HG03378 (cell line): ENCODE data around the gene ATAD3C.
"Not testable (repeated sequence)": the region's sequence is repeated elsewhere in the genome, so short reads cannot be mapped to it uniquely, and the experiment has no call there.

Source experiments
- ATAC-seq: cut with Tn5 transposase; IDR thresholded peaks from one replicate; pipeline ENCODE4 v1.9.1; 2021; ENCODE audit warnings: mild to moderate bottlenecking, moderate library complexity; ENCODE audit not compliant: unreplicated experiment

ATAD3C gene

DNA sequence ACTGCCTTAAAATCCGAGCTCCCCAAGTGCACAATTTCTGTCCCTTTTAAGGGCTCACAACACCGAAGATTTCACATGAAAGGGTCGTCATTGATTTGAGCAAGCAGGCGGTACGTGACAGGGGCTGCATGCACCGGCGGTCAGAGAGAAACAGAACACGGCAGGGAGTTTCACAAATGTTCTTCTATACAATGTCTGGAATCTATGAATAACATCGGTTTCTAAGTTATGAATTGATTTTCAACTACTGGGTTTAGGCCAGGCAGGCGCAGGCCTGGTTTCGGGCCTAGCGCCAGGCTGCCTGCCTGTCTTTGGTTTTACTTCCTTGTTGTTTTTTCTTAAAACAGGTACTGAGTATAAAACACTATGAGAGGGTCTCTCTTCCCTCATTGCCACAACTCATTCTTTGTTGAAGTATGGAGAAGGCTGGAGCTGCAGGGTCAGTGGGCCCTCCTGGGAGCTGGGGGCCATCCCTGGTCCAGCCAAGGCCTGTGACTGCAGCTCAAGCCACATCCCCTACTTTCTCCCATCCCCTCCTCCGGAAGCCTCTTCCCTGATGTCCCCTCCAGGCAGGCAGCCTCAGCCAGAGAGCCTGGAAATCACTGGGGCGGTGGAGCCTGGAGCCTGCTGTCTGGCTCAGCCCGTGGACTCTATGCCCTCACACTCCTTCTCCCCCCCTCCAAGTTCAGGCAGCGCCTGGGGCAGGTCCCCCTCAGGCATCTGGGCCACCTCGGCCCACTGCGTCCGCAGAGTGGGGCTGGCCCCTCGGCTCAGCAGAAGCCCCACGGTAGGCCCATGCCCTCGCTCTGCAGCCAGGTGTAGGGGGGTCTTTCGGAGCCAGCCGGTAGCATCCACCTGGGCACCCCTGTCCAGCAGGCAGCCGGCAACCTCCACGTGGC lies 30.8 kb upstream of the ATAD3C start:
- ATAC-seq: no peak

DNA sequence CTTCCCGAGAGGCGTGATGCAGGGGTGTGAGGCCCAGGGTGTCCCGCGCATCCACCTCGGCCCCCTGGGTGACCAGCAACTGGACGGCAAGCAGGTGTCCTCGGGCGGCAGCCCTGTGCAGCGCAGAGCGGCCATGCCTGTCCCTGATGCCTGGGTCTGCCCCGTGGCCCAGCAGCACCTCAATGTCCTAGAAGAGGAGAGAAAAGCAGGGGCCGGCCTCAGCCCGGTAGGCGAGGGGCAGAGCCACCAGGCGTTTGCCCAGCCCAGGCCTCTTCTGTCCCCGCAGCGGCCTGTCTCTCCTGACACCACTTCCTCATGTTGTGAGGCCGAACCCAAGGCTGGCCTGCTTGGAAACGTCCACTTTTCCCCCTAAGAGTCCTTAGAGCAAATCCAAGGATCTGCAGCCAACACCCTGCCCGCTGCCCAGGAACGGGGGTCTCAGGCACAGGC lies 30.1 kb upstream of the ATAD3C start:
- ATAC-seq: no peak

DNA sequence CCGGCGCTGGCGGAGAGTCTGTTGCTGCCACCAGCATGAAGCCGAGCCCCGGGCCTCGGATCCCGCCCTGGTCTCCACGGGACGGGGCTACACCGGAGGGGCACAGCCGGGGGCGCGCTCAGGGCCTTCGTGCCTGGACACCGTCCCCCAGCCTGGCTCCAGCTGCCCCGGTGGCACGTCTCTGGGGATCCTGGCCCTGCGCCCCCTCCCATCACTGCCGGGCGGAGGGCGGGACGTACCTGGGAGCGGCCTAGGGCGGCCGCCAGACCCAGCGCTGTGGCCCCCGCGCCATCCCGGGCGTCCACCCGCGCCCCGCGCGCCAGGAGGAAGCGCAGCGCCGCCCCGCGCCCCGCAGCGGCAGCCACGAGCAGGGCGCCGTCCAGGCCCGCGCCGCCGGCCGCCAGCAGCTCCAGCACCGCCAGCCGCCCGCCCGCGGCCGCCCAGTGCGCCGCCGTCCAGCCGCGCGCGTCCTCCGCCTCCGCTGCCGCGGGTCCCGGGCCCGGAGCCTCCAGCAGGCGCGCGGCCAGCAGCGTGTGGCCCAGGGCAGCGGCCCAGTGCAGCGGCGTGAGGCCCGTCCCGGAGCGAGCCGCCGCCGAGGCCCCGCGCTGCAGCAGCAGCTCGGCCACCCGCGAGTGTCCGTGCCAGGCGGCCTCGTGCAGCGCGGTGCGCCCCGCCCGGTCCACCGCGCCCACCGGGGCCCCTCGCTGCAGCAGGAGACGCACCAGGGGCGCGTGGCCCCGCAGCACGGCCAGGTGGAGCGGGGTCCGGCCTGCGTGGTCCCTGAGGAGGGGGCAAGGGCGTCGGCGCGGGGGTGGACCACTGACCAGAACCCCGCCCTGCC lies 29.5 kb upstream of the ATAD3C start:
- no peak for ATAC-seq

DNA sequence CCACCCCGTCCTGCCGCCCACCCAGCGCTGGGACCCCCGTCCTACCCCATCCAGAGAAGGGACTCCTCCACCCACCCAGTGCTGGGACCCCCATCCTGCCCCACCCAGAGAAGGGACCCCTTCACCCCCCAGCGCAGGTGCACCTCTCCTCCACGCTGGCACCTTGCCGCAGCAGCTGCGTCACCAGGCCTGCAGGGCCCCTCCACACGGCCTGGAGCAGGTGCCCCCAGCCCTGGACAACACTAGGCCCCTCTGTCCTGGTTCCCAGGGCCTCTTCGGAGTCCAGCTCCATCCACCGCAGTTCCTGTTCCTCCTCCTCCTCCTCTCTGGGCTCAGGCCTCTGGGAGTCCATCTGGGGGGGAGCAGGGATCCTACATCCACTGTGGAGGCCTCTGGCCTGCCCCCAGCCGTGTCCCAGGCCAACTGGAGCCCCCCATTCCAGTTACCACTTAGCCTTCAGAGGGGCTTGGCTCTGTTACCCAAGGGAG lies 28.8 kb upstream of the ATAD3C start:
- no peak for ATAC-seq

DNA sequence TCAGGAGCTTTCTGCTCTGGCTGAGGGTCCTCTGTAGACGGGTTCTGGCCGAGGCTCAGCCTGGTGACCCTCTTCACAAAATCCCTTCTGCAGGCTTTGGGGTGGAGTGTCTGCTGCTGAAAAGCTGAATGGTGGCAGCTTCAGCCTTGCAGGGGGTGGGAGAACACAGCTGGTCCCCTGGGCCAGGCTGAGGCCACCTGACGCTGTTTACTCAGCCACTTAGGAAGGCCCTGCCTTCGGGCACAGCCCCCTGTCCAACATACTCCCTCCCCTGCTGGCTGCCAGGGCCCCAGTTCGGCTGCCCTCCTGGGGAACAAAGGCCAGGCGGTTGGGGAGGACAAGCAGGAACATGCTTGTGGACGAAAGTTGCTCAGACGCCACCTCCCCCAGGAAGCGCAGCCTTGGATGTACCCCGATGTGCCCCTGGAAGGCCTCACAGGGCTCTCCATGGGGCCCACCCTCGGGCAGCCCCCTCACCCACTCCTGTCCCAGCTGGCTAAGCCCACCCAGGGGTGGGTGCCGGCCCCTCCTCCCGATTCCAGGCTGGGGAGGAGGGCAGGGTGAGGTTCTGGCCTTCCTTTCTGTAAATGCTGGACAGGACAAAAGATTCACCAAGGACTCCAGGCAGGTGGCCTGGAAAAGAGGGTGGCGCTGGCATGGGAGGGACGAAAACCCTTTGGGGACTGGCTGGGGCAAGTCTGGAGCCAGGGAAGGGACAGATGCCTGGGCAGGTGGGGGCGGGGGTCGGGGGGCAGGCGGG lies 28.2 kb upstream of the ATAD3C start, which contains the start of gene ANKRD65:
ANKRD65 (minus strand) TSS at position 130 of the 760 bp plus-strand sequence. CDS start 271 bp downstream, outside the sequence.
- no peak for ATAC-seq

DNA sequence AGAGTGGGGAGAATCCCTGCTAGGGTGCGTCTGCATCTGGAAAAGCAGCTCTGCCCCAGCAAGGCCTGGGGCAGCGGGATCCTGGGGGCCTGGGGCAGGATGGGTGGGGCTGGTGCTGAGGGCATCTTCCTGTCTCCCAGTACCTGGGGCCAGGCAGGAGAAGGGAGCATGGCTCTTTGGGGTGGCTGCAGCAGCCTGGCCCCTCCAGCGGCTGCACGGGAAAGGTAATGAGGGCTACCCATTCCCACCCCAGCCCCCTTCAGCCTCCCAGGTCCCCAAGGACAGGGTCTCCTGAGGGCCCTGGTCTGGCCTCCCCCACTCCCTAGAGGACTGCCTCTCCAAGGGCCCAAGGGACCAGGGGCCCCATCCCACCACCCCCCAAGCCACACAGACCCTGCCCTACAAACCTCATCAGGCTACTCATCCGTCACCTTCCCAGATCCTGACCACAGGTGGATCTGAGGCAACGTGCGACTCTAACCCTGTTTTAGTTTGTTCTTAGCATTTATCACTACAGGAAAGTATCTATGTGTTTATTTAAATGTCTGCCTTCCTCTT lies 27.5 kb upstream of the ATAD3C start:
- ATAC-seq: no peak

DNA sequence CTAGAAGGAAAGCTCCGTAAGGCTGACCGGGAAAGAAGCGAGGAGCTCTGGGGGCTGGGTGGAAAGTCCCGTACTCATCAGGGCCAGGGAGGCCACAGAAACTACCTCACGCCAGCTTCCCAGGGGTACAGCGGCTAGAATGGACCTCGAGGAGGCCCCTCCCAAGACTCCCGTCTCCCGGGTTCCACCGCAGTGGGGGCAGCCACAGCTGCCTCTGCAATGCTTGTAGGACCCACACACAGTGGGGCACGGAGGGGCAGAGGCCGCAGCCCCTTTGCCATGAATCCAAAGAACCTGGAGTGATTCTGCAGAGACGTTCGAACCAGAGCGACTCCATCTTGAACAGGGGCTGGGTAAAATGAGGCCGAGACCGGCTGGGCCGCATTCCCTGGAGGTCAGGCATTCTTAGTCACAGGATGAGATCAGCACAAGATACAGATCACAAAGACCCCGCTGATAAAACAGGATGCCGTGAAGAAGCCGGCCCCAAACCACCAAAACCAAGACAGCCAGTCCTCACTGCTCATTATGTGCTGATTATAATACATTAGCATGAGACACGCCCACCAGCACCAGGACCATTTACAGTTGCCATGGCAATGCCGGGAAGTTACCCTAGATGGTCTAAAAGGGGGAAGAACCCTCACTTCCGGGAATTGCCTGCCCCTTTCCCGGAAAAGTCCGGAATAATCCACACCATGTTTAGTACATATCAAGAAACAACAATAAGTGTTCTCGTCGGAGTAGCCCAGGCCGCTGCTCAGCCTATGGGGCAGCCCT lies 26.8 kb upstream of the ATAD3C start:
- ATAC-seq: no peak

DNA sequence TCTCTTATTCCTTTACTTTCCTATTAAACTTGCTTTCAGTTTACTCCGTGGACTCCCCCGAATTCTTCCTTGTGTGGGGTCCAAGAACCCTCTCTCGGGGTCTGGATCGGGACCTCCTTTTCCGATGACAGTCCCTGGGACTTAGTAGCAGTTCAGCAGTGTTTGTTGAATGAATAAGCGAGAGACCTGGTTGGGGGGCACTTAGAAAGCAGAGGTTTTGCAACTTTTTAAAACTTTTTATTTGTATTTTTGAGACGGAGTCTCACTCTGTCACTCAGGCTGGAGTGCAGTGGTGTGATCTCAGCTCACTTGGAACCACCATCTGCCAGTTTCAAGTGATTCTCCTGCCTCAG lies 26.3 kb upstream of the ATAD3C start:
- no peak for ATAC-seq

DNA sequence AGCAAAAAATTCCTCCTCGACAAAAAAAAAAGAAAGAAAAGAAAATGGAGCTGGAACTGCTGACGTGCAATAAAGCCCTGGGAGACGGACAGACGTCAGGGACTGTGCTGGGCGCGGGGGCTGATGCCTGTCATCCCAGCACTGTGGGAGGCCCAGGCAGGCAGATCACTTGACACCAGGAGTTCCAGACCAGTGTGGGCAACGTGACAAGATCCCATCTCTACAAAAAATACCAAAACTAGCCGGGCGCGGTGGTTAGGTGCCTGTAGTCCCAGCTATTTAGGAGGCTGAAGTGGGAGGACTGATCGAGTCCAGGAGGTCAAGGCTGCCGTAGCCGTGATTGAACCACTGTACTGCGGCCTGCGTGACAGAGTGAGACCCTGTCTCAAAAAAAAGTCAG lies 24.8 kb upstream of the ATAD3C start:
- ATAC-seq: no peak

DNA sequence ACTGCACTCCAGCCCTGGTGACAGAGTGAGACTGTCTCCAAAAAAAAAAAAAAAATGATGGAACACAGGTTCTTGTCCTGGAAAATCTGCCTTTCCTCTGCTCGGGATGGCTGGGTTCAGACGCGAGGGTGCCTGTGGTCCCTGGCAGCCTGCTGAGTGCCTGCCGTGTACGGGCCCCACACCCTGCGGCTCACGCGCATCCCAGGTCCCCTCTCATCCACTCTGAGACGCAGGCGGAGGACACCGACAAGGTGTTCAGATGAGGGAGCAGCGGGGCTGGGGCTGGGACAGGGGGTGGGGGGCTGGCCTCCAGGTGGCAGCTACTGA lies 24.1 kb upstream of the ATAD3C start:
- ATAC-seq: no peak

DNA sequence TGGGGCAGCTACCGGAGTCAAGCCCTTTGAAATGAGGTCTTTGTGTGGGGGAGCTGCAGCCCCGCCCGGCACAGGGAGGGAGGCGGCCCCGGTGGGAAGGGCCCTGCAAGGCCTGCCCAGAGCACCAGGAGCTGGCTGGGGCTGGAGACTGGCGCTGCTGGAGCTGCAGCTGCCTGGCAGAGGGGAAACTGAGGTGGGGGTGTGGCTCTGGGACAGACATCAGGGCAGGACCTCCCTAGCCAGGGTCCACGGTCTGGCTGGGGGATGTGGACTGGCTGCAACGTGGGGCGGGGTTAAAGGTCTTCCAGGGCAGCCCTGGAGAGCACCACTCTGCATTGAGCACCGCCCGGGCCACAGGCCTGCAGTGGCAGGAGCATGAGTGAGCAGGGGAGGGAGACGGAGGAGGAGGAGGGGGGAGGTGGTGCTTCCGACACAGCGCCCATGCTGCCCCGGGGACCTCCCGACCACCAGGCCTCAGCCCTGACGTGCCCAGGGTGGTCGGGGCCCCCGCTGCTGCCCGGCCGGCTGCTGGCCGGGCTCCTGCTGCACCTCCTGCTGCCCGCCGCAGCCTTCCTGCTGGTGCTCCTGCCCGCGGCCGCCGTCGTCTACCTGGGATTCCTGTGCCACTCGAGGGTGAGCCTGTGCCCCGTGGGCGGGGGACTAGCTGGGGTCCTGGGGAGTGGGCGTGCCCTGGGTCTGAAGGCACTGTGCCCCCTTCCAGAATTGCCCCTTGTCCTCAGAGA lies 23.6 kb upstream of the ATAD3C start:
- ATAC-seq: no peak

DNA sequence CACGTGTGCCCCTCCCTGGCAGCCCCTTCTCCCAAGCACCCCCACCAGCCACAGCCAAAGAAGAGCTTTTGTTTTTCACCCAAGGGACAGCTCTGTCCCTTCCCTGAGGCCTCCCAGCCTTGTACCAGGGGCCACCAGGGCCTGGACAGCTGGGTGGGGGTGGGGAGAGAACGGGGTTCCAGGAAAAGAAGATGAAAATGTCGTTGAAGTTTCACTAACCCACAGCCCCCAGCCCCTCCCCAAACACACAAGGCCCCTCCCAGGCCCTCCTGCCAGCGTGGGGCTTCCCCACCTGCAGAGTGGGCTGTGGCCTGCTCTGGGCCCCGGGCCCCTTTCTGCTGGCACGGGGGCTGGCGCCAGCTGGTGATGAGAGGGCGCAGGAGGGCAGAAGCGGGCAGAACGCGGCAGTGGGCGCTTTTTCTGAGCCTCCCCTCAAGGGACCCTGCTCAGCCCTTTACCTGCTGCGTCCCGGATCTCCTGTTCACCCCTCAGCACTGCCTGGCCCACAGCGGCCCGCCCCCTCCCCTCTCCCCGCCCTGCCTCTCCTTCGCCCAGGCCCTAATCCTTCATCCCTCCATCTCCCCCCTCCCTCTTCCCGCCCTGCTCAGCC lies 22.9 kb upstream of the ATAD3C start:
- no peak for ATAC-seq

DNA sequence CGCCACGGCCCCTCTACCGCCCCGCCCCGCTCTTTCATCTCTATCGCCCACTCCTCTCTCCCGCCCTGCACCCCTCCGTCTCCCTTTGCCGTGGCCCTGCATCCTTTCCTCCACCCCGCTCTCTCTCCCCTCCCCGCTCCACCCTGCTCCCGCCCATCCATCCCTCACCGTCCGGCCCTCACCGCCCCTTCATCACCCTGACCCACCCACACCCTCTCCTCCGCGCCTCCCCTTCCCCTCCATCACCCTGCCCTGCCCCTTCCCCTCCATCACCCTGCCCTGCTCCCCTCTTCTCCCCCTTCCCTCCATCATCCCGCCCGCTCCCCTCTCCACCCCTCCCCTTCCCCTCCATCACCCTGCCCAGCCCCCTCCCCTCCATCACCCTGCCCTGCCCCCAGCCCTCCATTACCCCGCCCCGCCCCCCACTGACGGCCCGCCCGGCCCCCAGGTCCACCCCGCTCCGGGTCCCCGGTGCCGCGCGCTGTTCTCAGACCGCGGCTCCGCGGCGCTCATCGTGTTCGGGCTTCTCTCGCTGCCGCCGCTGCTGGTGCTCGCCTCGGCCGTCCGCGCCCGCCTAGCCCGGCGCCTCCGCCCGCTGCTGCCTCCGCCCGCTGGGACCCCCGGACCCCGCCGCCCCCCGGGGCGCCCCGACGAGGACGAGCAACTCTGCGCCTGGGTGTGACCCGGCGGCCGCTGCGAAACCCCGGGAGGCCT lies 22.2 kb upstream of the ATAD3C start:
- no peak for ATAC-seq

DNA sequence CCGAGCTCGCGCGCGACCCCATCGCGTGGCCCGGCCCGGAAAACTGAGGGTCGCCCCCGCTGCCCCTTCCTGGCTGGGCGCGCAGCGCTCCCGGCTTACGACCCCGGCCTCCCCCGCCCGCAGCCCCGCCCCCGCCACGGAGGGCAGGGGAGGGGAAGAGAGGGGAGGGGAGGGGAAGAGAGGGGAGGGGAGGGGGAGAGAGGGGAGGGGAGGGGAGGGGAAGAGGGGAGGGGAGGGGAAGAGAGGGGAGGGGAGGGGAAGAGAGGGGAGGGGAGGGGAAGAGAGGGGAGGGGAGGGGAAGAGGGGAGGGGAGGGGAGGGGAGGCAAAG lies 21.7 kb upstream of the ATAD3C start:
- ATAC-seq: no peak

DNA sequence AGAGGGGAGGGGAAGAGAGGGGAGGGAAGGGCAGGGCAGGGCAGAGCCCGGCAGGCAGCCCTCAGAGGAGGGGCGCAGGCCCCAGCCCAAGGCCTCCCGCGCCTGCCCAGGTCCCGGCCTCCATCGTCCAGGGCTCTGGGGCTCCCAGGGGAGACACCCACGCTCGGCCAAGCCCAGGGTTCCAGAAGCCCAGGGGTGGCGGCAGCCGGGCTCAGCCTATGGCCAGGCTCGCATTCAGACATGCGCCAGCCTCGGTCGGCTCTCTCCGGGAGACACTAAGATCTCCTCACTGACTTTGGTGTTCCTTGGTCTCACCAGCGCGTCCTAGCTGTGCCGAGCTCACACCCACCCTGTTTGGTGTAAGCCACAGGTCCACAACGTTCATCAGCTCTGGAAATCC lies 21.3 kb upstream of the ATAD3C start:
- no peak for ATAC-seq

DNA sequence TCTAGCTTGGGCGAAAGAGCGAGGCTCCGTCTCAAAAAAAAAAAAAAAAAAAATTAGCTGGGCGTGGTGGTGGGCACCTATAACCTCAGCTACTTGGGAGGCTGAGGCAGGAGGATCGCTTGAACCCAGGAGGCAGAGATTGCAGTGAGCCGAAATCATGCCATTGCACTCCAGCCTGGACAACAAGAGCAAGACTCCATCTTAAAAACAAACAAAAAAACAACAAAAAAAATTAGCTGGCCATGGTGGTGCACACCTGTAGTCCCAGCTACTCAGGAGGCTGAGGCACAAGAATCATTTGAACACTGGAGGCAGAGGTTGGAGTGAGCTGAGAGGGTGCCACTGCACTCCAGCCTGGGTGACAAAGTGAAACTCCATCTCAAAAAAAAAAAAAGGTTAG lies 20.5 kb upstream of the ATAD3C start:
- not testable (repeated sequence) for ATAC-seq

DNA sequence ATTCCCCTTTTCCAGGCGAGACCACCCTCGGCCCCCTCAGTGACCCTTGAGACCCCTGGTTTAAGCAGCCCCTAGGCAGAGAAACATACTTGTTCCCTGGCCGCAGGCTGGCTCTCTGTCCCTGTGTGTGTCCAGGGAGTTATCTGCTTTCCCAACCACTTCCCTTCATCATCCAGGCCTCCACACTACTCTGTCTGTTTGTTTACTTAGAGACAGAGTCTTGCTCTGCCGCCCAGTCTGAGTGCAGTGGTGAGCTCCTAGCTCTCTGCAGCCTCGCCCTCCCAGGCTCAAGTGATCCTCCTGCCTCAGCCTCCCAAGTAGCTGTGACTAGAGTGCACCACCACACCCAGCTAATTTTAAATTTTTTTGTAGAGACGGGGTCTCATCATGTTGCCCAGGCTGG lies 19.8 kb upstream of the ATAD3C start:
- no peak for ATAC-seq
